Stimulated activated CD4-positive, alpha-beta T cell treated with anti-CD3 and anti-CD28 coated beads, Interleukin-15, amount 100 ng/mL, for 1 hour (primary cell): Measurements from ENCODE around the gene NOVA2.
"Not testable (repeated sequence)": the region's sequence is repeated elsewhere in the genome, so short reads cannot be mapped to it uniquely, and the experiment has no call there.

Source experiments
- DNase-seq, 2 donors: peaks; one replicate each; pipeline ENCODE4 v3.0.0-alpha.2; 2020; ENCODE audit warnings: low read depth in 1 of 2, low spot score in 1 of 2

NOVA2 gene

DNA sequence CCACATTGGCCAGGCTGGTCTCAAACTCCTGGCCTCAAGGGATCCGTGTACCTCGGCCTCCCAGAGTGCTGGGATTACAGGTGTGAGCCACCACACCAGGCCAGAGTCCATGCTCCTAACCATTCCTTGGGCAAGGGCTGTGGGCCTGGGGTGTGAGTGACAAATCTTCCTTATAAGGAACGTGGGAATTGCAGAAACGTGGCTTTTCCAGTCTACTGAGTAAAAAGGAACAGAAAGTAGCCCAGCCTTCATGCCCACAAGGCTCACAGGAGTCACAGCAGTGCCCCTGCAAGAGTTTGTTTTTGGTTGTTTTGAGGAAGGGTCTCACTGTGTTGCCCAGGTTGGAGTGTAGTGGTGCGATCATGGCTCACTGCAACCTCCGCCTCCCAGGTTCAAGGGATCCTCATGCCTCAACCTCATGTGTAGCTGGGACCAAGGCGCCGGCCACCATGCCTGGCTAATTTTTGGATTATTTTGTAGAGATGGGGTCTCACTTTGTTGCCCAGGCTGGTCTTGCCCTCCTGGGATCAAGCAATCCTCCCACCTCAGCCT lies 76.3 kb downstream of the NOVA2 start:
- DNase-seq = no peak

DNA sequence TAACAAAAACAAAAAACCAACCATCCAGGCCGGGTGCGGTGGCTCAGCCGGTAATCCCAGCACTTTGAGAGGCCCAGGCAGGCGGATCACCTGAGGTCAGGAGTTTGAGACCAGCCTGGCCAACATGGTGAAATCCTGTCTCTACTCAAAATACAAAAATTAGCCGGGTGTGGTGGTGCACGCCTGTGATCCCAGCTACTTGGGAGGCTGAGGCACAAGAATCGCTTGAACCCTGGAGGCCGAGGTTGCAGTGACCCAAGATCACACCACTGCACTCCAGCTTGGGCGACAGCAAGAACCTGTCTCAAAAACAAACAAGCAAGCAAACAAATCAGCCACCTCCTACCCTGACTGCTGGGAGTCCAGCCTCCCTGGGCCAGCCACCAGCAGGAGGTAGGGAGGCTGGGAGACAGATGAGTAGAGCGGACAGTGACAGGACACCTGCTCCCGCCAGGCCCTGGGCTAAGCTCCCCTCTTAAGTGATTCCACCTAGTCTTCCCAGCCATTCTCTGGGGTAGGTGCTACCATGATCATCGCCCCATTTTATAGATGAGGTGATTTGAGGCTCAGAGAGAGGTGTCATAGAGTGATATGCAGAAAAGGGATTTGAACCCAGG lies 77.6 kb downstream of the NOVA2 start:
- DNase-seq = not testable (repeated sequence)

- DNase-seq = no peak
Measured at GRCh38 chr19:45895519-45895972, 78.1 kb downstream of the NOVA2 start.

DNA sequence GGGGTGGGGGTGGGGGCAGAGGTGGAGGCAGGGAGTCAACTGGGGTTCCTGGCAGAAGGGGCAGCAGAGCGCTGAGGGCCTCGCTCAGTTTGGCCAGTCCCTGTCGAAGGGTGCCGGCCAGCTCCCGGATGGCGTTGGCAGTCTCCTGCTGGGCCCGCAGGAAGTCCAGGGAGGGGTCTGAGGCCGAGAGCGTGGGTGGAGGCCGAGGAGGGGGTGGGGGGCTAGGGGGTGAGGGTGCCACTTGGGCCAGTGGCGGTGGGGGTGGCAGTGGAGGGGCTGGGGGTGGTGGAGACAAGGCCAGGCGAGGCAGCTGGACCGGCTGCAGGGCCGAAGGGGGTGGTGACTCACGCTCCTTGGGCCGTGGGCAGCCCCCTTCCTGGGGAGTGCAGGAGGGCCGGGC lies 82.8 kb downstream of the NOVA2 start:
- no peak for DNase-seq

DNA sequence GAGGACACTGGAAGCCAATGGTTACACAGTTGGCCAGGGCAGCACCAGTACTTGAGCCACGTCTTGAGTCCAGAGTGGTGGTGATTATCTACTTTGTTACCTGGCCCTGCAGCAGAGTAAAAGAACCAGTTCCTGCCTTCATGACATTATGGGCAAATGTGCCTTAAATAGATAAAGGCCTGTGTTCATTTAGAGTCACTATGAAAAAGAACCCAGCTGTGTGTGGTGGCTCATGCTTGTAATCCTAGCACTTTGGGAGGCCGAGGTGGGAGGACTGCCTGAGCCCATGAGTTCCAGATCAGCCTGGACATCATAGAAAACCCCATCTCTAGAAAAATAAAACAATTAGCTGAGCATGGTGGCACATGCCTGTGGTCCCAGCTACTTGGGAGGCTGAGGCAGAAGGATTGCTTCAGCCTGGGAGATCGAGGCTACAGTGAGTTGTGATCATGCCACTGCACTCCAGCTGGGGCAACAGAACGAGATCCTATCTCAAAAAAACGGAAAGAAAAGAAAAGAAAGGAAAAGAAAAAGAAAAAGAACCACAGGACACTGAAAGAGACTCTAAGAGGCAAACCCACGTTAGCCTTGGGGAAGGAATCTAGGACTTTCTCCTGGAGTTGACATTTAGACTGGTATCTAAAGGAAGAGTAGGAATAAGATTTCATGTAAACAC lies 84.3 kb downstream of the NOVA2 start:
- DNase-seq = no peak

- DNase-seq = no peak
Measured at GRCh38 chr19:45887200-45887710, 86.4 kb downstream of the NOVA2 start.

- DNase-seq = peak; percentile 74 to 77
Measured at GRCh38 chr19:45886427-45887199, 87.1 kb downstream of the NOVA2 start.

- peak; percentile 76 to 80 for DNase-seq
Measured at GRCh38 chr19:45885556-45886426, 87.9 kb downstream of the NOVA2 start, which contains the start of gene IRF2BP1. Gene IRF2BP1, minus strand, starts transcription at chr19:45886141. Its CDS starts 367 bp downstream, at chr19:45885774.

DNA sequence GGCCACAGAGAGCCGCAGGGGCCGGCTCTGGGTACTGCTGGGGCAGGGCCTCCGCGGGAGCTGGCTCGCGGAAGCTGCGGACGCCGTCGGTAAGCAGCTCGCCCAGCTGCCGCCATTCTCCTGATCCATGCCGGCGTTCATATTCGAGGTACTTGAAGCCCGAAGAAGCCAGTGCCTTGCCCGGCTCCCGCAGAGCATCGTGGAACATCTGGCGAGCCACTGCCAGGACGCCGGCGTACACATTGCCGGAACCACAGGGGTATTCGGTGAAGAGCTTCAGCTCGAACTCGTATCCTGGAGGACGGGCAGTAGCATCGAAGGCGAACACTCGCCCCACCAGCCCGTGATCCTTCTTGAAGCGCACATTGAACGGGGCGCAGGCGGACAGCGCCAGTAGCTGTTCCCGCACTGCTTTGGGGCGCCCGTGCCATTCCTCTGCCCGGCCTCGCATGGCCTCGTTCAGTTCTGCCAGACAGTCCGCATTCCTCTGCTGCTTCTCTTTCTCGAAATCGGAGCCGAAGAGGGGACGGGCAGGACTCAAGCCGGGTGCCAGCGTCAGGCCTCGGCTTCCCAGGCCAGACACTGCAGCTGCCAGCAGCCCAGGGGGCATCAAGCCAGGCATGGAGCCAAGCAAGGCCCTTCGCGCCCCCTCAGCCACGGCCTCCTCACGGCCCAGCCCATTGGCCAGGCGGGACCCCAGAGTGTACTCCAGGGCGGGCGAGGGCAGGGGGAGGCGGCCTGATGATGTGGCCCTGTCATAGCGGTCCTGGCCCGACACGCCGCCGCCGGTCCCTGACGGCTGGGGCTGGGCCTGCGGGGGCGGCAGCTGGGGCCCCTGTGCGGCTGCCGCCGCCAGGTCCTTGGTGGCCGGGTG lies 88.7 kb downstream of the NOVA2 start:
- DNase-seq = no peak

DNA sequence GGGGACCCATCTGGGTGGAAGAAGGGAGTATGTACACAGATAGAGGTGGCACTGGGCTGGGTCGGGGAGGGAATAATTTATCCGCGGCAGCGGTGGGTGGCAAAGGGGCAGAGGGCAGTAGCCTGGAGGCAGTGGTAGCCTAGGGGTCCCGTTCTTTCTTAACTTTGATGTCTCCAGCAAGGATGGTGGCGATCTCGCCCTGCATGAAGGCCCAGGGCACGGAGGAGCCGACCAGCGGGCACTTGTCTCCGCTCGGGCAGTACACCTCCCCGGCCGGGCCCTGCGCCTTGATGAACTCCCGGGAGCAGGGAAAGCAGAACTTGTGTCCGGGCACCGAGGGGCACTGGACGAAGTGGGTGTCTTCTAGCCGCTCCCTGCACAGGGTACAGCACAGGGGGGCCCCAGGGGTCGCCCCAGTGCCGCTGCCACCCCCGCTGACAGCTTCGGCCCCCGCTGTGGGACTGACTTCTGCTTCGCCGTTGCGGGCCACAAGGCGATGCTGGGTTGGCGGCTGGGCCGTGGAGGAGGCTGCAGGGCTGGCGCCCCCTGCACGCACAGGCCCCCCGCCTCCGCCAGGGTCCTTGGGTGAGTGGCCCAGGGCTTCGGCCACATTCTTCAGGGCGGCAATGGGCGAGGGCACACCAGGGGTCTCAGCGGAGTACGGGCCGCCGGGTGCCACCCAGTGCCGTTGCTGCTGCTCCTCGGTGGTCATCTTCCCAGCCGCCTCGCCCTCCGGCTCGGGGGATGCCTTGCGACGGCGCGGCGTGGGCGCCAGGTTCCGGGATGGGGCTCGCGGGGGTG lies 89.6 kb downstream of the NOVA2 start:
- no peak for DNase-seq
